Activated CD8-positive, alpha-beta T cell treated with anti-CD3 and anti-CD28 coated beads, Interleukin-2, amount 10 ng/mL, durations not matched to agents 7 days and 5 days (primary cell): ENCODE measurements around the gene NUP188. TPM values are rescaled to one million over a fixed set of nuclear protein-coding genes. Genes with fewer than 3 reads are reported as not detected.
"Not testable (repeated sequence)": the region's sequence is repeated elsewhere in the genome, so short reads cannot be mapped to it uniquely, and the experiment has no call there.

ENCODE experiments used
- ATAC-seq: fragments of 150-1000 bp; cut with Tn5 transposase; one replicate; pipeline ENCODE4 v1.10.0; 2021; ENCODE audit warnings: moderate library complexity
- CTCF ChIA-PET: fragments of 350-600 bp; sonication (Branson Sonifier 250); formaldehyde crosslinking; loops from one replicate; lab custom pipeline; 2021; ENCODE audit warnings: antibody characterized with exemption; lab: Charles Lee
- POLR2A ChIA-PET: fragments of 350-600 bp; sonication (Branson Sonifier 250); formaldehyde crosslinking; loops from one replicate; lab custom pipeline; 2021; ENCODE audit warnings: antibody characterized with exemption; lab: Charles Lee
- DNase-seq: peaks from one replicate; pipeline ENCODE4 v3.0.0-alpha.2; 2020
- H3K27ac Mint-ChIP-seq: one replicate; pipeline ENCODE4 v1.8.0; 2021; ENCODE audit warnings: mild to moderate bottlenecking, mixed read lengths
- H3K27me3 Mint-ChIP-seq: one replicate; pipeline ENCODE4 v1.8.0; 2021; ENCODE audit warnings: low read depth, mixed read lengths
- H3K36me3 Mint-ChIP-seq: one replicate; pipeline ENCODE4 v1.8.0; 2021; ENCODE audit warnings: low read depth, mixed read lengths
- H3K4me1 Mint-ChIP-seq: one replicate; pipeline ENCODE4 v1.8.0; 2021; ENCODE audit warnings: low read depth, mixed read lengths
- H3K4me3 Mint-ChIP-seq: one replicate; pipeline ENCODE4 v1.8.0; 2021; ENCODE audit warnings: mild to moderate bottlenecking, mixed read lengths
- H3K9me3 Mint-ChIP-seq: one replicate; pipeline ENCODE4 v1.8.0; 2022; ENCODE audit warnings: mixed read lengths; ENCODE audit not compliant: insufficient read depth
- total RNA-seq, 2 experiments: library from RNA; stranded (reverse); gene quantifications; one replicate each; pipeline ENCODE4 v1.2.3, GENCODE V29; 2021

The NUP188 gene
- total RNA-seq, 2 experiments from 2014 or later, result 83.8 to 85.2 TPM

- H3K9me3 Mint-ChIP-seq, DNase-seq, H3K27ac Mint-ChIP-seq, ATAC-seq, H3K4me3 Mint-ChIP-seq, H3K27me3 Mint-ChIP-seq, H3K4me1 Mint-ChIP-seq: not testable (repeated sequence)
- H3K36me3 Mint-ChIP-seq, result peaks cover 58% of the 10 kb centered on the region
- POLR2A ChIA-PET, result interaction anchor here (1.0 kb wide), 1 partner anchor 11 kb away, joined by 5 read pairs; no protein-coding TSS in a partner anchor
- CTCF ChIA-PET, result interaction anchor here (0.7 kb wide), 1 partner anchor 774 kb away, joined by 3 read pairs; no protein-coding TSS in a partner anchor
These were observed 56.7 kb downstream of the NUP188 start for GRCh38 chr9:129004173-129004572.

- ATAC-seq, result no peak
- DNase-seq, result no peak
- Mint-ChIP-seq H3K4me1 (no peaks in the 10 kb centered on the region), H3K9me3 (no peaks in the 10 kb centered on the region), H3K27me3 (no peaks in the 10 kb centered on the region), H3K4me3 (no peak overlapping the region), H3K36me3 (peaks cover 46% of the 10 kb centered on the region), H3K27ac (peak overlapping the region; percentile 40)
- ChIA-PET POLR2A (interaction anchor here (0.6 to 1.0 kb wide), 3 partner anchors 12 to 59 kb away, joined by 3 to 5 read pairs (median 3); no protein-coding TSS in a partner anchor), CTCF (interaction anchor here (0.7 to 2.4 kb wide), 6 partner anchors 10 to 609 kb away, joined by 3 to 7 read pairs (median 4); partner anchors contain the start of gene SH3GLB2)
These were observed 58.0 kb downstream of the NUP188 start for GRCh38 chr9:129005336-129005997.

- ATAC-seq (peak; percentile 77), DNase-seq (peak; percentile 64)
- POLR2A ChIA-PET, result interaction anchor here (0.6 to 2.5 kb wide), 2 partner anchors 21 to 34 kb away, joined by 3 to 7 read pairs; partner anchors contain the start of gene SH3GLB2
- CTCF ChIA-PET, result interaction anchor here (0.8 to 2.4 kb wide), 4 partner anchors 9 to 610 kb away, joined by 4 to 7 read pairs (median 5); no protein-coding TSS in a partner anchor
- Mint-ChIP-seq H3K4me3 (no peak overlapping the region), H3K27ac (peak overlapping the region; percentile 34), H3K27me3 (no peaks in the 10 kb centered on the region), H3K36me3 (peaks cover 42% of the 10 kb centered on the region), H3K4me1 (no peaks in the 10 kb centered on the region), H3K9me3 (no peaks in the 10 kb centered on the region)
These were observed 59.0 kb downstream of the NUP188 start for GRCh38 chr9:129006328-129007034.

- Mint-ChIP-seq H3K9me3 (no peaks in the 10 kb centered on the region), H3K27me3 (no peaks in the 10 kb centered on the region), H3K27ac (no peak overlapping the region), H3K36me3 (peaks cover 36% of the 10 kb centered on the region), H3K4me3 (no peak overlapping the region), H3K4me1 (no peaks in the 10 kb centered on the region)
- ChIA-PET POLR2A (interaction anchor here (0.6 to 2.5 kb wide), 2 partner anchors 20 to 35 kb away, joined by 3 to 7 read pairs; partner anchors contain the start of gene SH3GLB2), CTCF (interaction anchor here (2.3 to 2.4 kb wide), 2 partner anchors 8 to 18 kb away, joined by 6 to 7 read pairs; no protein-coding TSS in a partner anchor)
- ATAC-seq (no peak), DNase-seq (no peak)
These were observed 59.7 kb downstream of the NUP188 start for GRCh38 chr9:129007035-129007765.

GRCh38 chr9:129007766-129008468 lies 60.4 kb downstream of the NUP188 start:
- H3K4me3 Mint-ChIP-seq, result no peak overlapping the region
- peaks cover 32% of the 10 kb centered on the region for H3K36me3 Mint-ChIP-seq
- H3K27me3 Mint-ChIP-seq, result no peaks in the 10 kb centered on the region
- ChIA-PET POLR2A (interaction anchor here (2.5 kb wide), 1 partner anchor 19 kb away, joined by 7 read pairs; the partner anchor contains the start of gene SH3GLB2), CTCF (interaction anchor here (2.3 to 2.4 kb wide), 2 partner anchors 7 to 18 kb away, joined by 6 to 7 read pairs; no protein-coding TSS in a partner anchor)
- no peak for ATAC-seq
- H3K27ac Mint-ChIP-seq, result no peak overlapping the region
- H3K4me1 Mint-ChIP-seq, result no peaks in the 10 kb centered on the region
- DNase-seq, result no peak
- H3K9me3 Mint-ChIP-seq, result no peaks in the 10 kb centered on the region

GRCh38 chr9:129008469-129008965 lies 61.0 kb downstream of the NUP188 start:
- no peaks in the 10 kb centered on the region for H3K27me3 Mint-ChIP-seq
- ChIA-PET CTCF (no interaction called here), POLR2A (interaction anchor here (2.5 kb wide), 1 partner anchor 19 kb away, joined by 7 read pairs; the partner anchor contains the start of gene SH3GLB2)
- no peak for ATAC-seq
- no peak for DNase-seq
- no peak overlapping the region for H3K4me3 Mint-ChIP-seq
- H3K27ac Mint-ChIP-seq, result no peak overlapping the region
- H3K4me1 Mint-ChIP-seq, result no peaks in the 10 kb centered on the region
- no peaks in the 10 kb centered on the region for H3K9me3 Mint-ChIP-seq
- H3K36me3 Mint-ChIP-seq, result peaks cover 26% of the 10 kb centered on the region

- H3K27ac Mint-ChIP-seq, result no peak overlapping the region
- ATAC-seq (no peak), DNase-seq (no peak)
- CTCF ChIA-PET, result no interaction called here
- H3K27me3 Mint-ChIP-seq, result no peaks in the 10 kb centered on the region
- H3K4me1 Mint-ChIP-seq, result no peaks in the 10 kb centered on the region
- H3K36me3 Mint-ChIP-seq, result peaks cover 27% of the 10 kb centered on the region
- no peak overlapping the region for H3K4me3 Mint-ChIP-seq
- POLR2A ChIA-PET, result no interaction called here
- H3K9me3 Mint-ChIP-seq, result no peaks in the 10 kb centered on the region
These were observed 61.6 kb downstream of the NUP188 start for GRCh38 chr9:129008986-129009583.

- ChIA-PET POLR2A (no interaction called here), CTCF (no interaction called here)
- Mint-ChIP-seq H3K27me3 (no peaks in the 10 kb centered on the region), H3K36me3 (peaks cover 30% of the 10 kb centered on the region), H3K4me1 (no peaks in the 10 kb centered on the region), H3K9me3 (no peaks in the 10 kb centered on the region), H3K27ac (no peak overlapping the region), H3K4me3 (no peak overlapping the region)
- no peak for ATAC-seq
- no peak for DNase-seq
These were observed 62.2 kb downstream of the NUP188 start for GRCh38 chr9:129009584-129010141.

- Mint-ChIP-seq H3K9me3 (no peaks in the 10 kb centered on the region), H3K4me3 (no peak overlapping the region), H3K27ac (no peak overlapping the region), H3K36me3 (peaks cover 30% of the 10 kb centered on the region), H3K27me3 (no peaks in the 10 kb centered on the region), H3K4me1 (no peaks in the 10 kb centered on the region)
- no peak for DNase-seq
- CTCF ChIA-PET, result no interaction called here
- POLR2A ChIA-PET, result interaction anchor here (0.5 to 0.6 kb wide), 2 partner anchors 9 to 504 kb away, joined by 3 read pairs; no protein-coding TSS in a partner anchor
- ATAC-seq, result no peak
These were observed 62.9 kb downstream of the NUP188 start for GRCh38 chr9:129010267-129010975.

GRCh38 chr9:129011170-129011569 lies 63.7 kb downstream of the NUP188 start:
- no peaks in the 10 kb centered on the region for H3K9me3 Mint-ChIP-seq
- peaks cover 28% of the 10 kb centered on the region for H3K36me3 Mint-ChIP-seq
- no peaks in the 10 kb centered on the region for H3K27me3 Mint-ChIP-seq
- ChIA-PET POLR2A (interaction anchor here (0.5 to 0.6 kb wide), 2 partner anchors 8 to 505 kb away, joined by 3 read pairs; no protein-coding TSS in a partner anchor), CTCF (no interaction called here)
- DNase-seq (no peak), ATAC-seq (no peak)
- H3K27ac Mint-ChIP-seq, result no peak overlapping the region
- H3K4me1 Mint-ChIP-seq, result no peaks in the 10 kb centered on the region
- H3K4me3 Mint-ChIP-seq, result no peak overlapping the region
